Glutamatergic neuron (in vitro differentiated cells): ENCODE results near the gene SYT13. TPM values are rescaled to one million over a fixed set of nuclear protein-coding genes. Genes with fewer than 3 reads are reported as not detected.

Experiments used
- DNase-seq: peaks from one replicate; pipeline ENCODE4 v3.0.0; 2022
- H3K27ac Mint-ChIP-seq: one replicate; pipeline ENCODE4 v1.8.0; 2020; ENCODE audit warnings: mild to moderate bottlenecking, mixed read lengths, inconsistent platforms; ENCODE audit not compliant: unreplicated experiment
- H3K27me3 Mint-ChIP-seq: one replicate; pipeline ENCODE4 v1.8.0; 2020; ENCODE audit warnings: mild to moderate bottlenecking, moderate library complexity, mixed read lengths, inconsistent platforms; ENCODE audit not compliant: unreplicated experiment
- H3K36me3 Mint-ChIP-seq: one replicate; pipeline ENCODE4 v1.8.0; 2020; ENCODE audit warnings: mild to moderate bottlenecking, mixed read lengths, inconsistent platforms; ENCODE audit not compliant: unreplicated experiment
- H3K4me1 Mint-ChIP-seq: one replicate; pipeline ENCODE4 v1.8.0; 2020; ENCODE audit warnings: mild to moderate bottlenecking, low read depth, mixed read lengths, inconsistent platforms; ENCODE audit not compliant: unreplicated experiment
- H3K4me3 Mint-ChIP-seq: one replicate; pipeline ENCODE4 v1.8.0; 2020; ENCODE audit warnings: mild to moderate bottlenecking, mixed read lengths, inconsistent platforms; ENCODE audit not compliant: unreplicated experiment
- H3K9me3 Mint-ChIP-seq: one replicate; pipeline ENCODE4 v1.8.0; 2020; ENCODE audit warnings: mild to moderate bottlenecking, moderate library complexity, mixed read lengths, inconsistent platforms; ENCODE audit not compliant: unreplicated experiment
- total RNA-seq: library from RNA; stranded (reverse); fragmentation: NEBNext Ultra II Directional; extraction: Animal tissue kit (Norgen Biotek cat#: 25700); gene quantifications from one replicate; pipeline ENCODE4 v1.2.1, GENCODE V29; 2021; ENCODE audit not compliant: unreplicated experiment
- TF ChIP-seq, protein P1 (sequence below): fragments of 200-600 bp; sonication (generic); IDR thresholded peaks from one replicate; pipeline ENCODE4 v1.5.0; 2021; ENCODE audit not compliant: partially characterized antibody, unreplicated experiment

The SYT13 gene
- total RNA-seq, 1 donor from 2014 or later, result 7.5 TPM

DNA sequence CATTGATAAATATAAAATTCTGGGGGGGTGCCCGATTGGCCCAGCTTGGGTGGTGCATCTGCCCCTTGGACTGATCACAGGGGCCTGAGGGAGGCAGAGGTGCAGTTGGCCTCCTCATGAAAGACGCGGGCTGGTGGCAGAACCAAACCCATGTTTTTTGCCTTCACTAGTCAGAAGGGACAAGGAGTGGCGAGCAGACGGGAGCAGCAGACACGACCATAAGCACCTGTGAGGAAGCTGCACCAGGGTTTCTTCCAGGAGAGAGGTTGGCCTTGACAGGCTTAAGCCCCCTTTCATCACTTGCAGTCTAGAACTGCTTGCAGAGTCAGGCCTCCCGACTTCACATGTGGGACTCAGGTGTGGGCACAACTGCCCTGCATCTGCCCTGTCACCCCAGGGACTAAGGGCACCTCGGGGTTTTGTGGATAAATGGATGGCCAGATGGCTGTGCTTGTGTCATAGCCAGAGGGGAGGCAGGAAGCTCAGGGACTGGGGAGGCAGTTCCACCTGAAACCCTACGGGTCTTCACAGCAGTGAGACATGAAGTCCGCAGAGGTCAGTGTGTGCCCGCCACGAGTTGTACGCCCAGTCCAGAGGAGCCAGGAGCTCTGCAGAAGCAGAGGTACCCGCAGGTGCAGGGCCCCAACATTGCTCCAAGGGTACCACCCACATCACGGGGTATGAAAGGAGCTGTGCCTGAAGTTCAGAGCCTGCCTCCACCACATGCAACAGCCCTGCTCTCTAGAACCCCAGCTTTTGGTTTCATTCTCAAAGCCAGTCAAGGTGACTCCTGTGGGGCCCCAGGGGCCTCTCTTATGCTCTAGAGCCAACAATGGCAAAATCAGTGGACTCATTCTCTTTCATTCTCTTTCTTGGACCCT, 18.2 kb upstream of the SYT13 start:
- TF ChIP-seq, protein P1, sequence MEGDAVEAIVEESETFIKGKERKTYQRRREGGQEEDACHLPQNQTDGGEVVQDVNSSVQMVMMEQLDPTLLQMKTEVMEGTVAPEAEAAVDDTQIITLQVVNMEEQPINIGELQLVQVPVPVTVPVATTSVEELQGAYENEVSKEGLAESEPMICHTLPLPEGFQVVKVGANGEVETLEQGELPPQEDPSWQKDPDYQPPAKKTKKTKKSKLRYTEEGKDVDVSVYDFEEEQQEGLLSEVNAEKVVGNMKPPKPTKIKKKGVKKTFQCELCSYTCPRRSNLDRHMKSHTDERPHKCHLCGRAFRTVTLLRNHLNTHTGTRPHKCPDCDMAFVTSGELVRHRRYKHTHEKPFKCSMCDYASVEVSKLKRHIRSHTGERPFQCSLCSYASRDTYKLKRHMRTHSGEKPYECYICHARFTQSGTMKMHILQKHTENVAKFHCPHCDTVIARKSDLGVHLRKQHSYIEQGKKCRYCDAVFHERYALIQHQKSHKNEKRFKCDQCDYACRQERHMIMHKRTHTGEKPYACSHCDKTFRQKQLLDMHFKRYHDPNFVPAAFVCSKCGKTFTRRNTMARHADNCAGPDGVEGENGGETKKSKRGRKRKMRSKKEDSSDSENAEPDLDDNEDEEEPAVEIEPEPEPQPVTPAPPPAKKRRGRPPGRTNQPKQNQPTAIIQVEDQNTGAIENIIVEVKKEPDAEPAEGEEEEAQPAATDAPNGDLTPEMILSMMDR, result no peak
- Mint-ChIP-seq H3K4me3 (no peak overlapping the region), H3K36me3 (no peaks in the 10 kb centered on the region), H3K4me1 (peaks cover 2% of the 10 kb centered on the region), H3K27ac (no peak overlapping the region), H3K9me3 (no peaks in the 10 kb centered on the region), H3K27me3 (peaks cover 6% of the 10 kb centered on the region)
- DNase-seq, result no peak

DNA sequence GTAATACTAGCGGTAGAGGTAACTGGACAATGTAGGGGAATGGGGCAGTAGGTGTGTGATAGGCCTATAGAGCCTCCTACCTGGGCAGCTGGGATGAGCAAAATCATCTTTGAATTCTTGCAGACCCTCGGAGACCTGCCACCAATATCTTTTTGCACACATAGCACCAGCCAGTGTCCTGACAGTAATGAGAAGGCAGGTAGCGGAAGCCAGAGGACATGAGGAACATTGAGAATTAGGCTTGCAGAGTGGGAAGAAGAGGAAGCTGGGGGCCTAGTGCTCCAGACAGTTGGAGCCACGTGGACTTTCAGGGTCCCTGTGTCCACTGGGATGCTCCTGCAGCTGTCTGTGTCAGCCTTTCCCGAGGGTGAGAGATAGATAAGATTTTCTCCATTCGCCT, 17.2 kb upstream of the SYT13 start:
- no peak overlapping the region for H3K4me3 Mint-ChIP-seq
- peaks cover 6% of the 10 kb centered on the region for H3K27me3 Mint-ChIP-seq
- H3K27ac Mint-ChIP-seq, result no peak overlapping the region
- no peak for DNase-seq
- TF ChIP-seq, protein P1, result no peak
- no peaks in the 10 kb centered on the region for H3K36me3 Mint-ChIP-seq
- no peaks in the 10 kb centered on the region for H3K9me3 Mint-ChIP-seq
- H3K4me1 Mint-ChIP-seq, result peaks cover 2% of the 10 kb centered on the region

DNA sequence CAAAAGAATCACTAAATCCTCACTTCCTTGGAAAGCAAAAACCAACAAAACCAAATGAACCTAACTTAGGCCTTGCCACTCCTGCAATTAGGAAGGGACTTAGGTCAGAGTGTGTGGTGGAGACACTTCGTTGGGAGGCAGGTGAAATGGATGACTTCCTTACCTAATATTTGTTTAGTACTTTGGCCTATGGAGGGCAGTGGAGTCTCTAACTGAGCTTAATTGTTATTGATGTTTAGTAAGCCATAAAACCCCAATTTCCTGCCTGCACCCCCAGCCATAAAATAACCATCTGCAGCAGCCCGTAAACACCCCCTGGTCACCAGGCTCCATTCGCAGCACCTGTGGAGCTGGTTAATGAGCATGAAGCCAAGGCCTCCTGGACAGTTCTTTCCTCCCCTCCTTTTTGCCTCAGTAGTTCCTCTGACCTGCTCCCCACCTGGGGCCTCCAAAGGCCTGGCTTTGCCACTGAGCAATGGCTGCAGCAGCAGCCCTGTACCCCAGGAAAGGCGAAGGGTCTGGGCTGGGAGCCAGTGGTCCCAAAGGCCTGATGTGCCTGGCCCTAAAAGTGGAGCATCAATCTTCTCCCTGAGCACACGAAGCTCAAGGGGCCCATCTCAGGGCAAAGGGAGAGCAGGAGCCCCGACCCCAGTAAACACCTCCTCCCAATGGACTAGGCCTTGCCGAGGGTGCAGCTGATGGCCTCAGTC, 15.6 kb upstream of the SYT13 start:
- TF ChIP-seq, protein P1, result no peak
- no peak overlapping the region for H3K27ac Mint-ChIP-seq
- no peaks in the 10 kb centered on the region for H3K9me3 Mint-ChIP-seq
- H3K4me1 Mint-ChIP-seq, result peaks cover 2% of the 10 kb centered on the region
- peaks cover 6% of the 10 kb centered on the region for H3K27me3 Mint-ChIP-seq
- H3K4me3 Mint-ChIP-seq, result no peak overlapping the region
- H3K36me3 Mint-ChIP-seq, result no peaks in the 10 kb centered on the region
- no peak for DNase-seq

DNA sequence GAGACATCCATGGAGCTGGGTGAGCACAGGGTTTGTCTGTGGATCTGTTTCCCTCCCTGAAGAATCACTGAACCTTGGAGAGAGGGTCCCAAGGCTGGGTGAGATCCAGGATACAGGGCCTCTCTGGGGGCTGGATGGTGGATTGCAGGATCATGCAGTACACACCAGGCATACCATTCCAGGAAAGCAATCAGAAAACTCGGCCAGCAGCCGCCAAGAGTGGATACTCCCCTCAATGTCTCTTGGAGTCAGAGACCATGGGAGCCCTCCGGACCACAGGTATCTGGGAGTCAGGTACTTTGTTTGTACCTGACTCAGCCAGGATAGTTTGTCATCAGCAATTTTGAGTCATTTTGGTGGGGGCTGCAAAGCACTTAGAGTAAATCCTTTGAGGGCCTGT, 14.6 kb upstream of the SYT13 start:
- Mint-ChIP-seq H3K4me1 (peaks cover 2% of the 10 kb centered on the region), H3K27me3 (peaks cover 6% of the 10 kb centered on the region), H3K36me3 (no peaks in the 10 kb centered on the region), H3K9me3 (no peaks in the 10 kb centered on the region), H3K4me3 (no peak overlapping the region), H3K27ac (no peak overlapping the region)
- no peak for DNase-seq
- TF ChIP-seq, protein P1, result no peak

DNA sequence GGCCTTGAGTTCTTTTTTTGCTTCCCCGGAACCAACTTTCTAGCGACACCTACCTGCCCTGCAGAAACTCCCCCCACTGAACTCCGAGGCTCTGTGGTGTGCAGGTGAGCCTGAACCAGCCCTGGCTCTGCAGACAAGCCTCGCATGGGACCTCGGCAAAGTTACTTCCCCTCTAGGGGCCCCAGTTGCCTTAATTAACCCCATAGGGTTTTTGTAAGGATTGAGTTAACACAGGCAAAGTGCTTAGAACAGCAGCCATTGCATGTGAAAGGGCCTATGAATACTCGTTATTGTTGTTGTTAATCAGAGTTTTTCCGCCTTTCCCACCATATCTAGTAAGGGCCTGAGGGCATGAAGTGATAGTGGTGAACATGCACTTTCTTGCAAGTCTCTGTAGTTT, 12.6 kb upstream of the SYT13 start:
- Mint-ChIP-seq H3K4me3 (no peak overlapping the region), H3K9me3 (no peaks in the 10 kb centered on the region), H3K4me1 (no peaks in the 10 kb centered on the region), H3K36me3 (no peaks in the 10 kb centered on the region), H3K27ac (no peak overlapping the region), H3K27me3 (peaks cover 4% of the 10 kb centered on the region)
- TF ChIP-seq, protein P1, result no peak
- no peak for DNase-seq
